CD4-positive, alpha-beta T cell treated with Interferon alpha-2 for 1 hour (primary cell): ENCODE measurements around the gene CDH7.

Source experiments
- DNase-seq, 2 donors: peaks; one replicate each; pipeline ENCODE4 v3.0.0-alpha.2; 2020 to 2022

CDH7 gene, protein sequence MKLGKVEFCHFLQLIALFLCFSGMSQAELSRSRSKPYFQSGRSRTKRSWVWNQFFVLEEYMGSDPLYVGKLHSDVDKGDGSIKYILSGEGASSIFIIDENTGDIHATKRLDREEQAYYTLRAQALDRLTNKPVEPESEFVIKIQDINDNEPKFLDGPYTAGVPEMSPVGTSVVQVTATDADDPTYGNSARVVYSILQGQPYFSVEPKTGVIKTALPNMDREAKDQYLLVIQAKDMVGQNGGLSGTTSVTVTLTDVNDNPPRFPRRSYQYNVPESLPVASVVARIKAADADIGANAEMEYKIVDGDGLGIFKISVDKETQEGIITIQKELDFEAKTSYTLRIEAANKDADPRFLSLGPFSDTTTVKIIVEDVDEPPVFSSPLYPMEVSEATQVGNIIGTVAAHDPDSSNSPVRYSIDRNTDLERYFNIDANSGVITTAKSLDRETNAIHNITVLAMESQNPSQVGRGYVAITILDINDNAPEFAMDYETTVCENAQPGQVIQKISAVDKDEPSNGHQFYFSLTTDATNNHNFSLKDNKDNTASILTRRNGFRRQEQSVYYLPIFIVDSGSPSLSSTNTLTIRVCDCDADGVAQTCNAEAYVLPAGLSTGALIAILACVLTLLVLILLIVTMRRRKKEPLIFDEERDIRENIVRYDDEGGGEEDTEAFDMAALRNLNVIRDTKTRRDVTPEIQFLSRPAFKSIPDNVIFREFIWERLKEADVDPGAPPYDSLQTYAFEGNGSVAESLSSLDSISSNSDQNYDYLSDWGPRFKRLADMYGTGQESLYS

GRCh38 chr18:65750389-65751154 is at the start of gene CDH7:
Gene CDH7, plus strand, starts transcription at chr18:65751012. Its CDS starts 11,831 bp downstream, at chr18:65762843.
- DNase-seq: no peak

- DNase-seq: no peak
Measured at GRCh38 chr18:65704046-65704445, 46.8 kb upstream of the CDH7 start.

- DNase-seq: no peak
Measured at GRCh38 chr18:65706646-65707045, 44.2 kb upstream of the CDH7 start.

GRCh38 chr18:65711493-65711892 is 39.3 kb upstream of the CDH7 start:
- no peak for DNase-seq

DNA sequence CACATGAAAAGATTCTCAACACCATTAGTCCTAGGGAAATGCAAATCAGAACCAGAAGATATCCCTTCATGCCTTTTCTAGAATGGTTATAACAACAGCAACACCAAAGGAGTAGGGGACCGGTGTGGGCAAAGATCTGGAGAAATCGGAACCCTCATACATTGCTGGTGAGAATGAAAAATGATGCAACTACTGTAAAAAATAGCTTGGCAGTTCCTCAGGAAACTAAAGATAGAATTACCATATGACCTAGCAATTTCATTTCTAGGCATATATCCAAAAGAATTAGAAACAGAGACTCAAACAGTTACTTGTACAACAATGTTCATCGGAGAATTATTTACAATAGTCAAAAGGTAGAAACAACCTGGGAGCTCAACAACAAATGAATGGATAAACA is 29.2 kb upstream of the CDH7 start:
- no peak for DNase-seq

DNA sequence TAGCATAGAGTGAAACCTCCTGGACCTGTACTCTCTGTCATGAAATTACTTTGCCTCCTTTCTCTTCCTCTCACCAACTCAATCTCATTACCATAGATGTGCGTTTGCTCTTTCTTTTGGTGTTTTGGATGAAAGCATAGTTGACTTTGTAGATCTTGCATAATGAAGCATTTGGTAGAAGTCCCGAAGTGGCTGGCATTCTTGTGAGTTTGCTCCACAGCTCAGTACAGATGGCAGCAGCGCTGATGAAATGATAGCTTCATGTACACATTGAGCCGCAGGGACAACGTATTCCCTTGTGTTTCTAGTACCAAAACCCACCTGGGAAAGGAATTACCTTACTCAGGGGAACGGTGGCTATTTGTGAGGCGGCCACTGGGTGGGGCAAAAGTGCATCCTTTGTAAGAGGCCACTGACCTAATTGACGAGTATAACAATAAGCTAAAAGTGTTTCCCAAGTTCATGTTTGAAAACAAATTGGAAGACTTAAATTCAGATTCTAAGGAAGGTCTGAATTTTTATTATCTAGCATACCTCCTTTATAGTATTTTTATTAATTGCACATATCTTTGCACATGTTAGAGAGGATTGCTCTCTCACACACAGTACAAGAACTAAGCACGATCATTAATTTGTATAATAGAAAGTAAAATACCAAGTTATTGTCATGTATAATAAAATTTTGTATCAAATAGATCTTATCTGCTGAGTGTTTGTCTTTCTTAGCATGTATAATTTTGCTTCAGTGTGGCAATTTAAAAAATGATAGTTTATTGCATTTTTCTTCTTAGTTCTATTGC is 25.4 kb upstream of the CDH7 start:
- no peak for DNase-seq

- DNase-seq: no peak
Measured at GRCh38 chr18:65735155-65735554, 15.7 kb upstream of the CDH7 start.

DNA sequence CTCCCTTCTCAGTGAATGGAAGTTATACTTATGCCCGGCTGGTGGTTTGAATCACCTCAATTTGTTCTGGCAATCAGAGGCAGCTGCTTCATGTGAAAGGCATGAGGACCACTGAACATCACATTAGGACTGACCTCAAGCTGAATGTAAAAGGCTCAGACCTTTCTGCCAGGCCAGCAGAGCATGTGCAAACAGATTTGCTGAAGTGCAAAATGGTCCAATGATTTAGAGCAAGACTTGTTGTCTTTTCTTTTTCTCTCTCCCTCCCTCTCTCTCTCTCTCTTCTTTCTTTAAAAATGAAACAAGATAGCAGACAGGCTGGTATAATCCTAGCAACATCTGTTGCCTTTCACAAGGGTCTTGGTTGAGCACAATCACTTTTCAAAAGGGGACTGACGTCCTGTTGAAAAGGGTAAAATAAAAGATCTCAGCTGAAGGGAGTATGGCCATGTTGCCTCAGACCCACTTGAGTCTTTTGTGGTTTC is 13.3 kb upstream of the CDH7 start:
- DNase-seq: no peak

GRCh38 chr18:65746936-65747335 is 3.9 kb upstream of the CDH7 start:
- no peak for DNase-seq

GRCh38 chr18:65748321-65748720 is 2.5 kb upstream of the CDH7 start:
- no peak for DNase-seq

DNA sequence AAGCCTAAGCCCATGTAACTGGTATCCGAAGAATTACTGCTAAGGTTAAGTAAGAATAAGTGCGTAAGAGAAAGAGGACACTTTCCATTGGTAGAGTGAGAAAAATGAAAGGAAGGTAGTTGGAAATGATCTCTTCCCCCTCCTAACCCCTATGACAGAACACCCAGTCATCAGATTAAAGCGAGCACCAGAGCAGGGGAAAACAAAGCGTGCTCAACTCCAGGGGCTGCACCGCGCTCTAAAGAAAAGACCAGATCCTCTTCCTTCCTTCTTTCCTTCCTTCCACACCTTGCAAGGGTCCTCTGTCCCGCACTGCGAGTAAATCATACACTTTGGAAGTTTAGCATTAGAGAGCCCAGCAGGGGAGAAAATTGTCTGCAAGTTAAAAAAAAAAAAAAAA is 971 bp upstream of the CDH7 start:
- DNase-seq: no peak

DNA sequence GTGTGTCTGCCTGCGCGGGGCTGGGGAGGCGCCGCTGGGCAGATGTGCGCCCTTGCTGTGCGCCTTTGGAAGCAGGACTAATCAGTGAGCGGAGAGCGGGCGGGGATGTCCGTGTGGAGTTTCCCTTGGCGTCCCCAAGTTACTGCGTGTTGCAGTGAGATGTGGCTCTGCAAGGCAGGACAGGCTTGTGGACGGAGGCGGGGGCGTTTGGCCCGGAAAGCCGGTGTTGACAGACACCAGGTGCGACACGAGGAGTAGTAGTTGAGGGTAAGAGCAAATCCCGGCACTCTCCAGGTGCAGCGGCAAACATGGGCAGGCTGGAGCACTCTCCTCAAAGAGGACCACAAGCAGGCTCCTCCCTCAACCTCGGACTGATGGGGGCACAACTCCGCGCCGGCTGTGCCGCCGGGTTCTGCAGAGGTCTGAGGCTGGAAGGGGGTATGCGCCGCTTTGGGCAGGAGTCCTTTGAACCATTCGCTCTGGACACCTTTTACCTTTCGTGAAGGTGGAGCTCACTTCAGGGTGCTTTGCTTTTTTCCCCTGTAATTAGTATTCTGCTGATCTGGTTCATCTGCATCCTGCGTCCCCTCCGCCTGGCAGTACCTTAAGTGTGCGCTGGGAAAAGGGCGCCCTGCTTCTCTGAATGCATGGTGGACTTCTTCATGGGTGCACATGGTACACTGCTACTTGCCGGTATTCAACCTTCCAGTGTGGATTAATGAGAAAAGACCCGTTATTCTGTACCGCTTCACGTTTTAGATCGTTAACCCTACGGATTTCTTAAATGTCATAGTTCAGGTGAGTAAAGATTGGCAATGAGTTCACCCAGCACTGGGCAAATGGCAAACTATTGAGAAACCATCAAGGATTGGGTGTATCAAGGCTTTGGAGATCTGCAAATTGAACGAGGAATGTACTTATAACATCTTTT is 608 bp downstream of the CDH7 start:
- DNase-seq: no peak

- DNase-seq: no peak
Measured at GRCh38 chr18:65752625-65753325, 2.0 kb downstream of the CDH7 start.

DNA sequence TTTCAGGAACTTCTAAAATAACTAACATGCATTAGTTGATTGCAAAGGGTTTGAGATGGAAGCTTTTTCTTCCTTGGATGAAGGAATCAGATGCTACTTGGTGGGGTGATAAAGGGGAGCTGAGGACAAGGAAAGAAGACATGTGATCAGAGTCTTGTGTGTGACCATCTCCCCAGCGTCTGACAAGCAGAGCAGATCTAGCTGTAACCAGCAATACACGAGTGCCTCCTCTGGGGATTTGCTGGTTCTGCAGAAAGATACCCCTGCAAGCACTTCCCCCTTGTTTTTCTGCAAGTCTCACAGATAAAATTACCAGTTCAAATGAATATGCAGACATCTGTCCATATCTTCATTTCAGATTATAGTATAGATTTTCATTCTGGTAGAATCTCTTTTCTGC is 2.7 kb downstream of the CDH7 start:
- no peak for DNase-seq

DNA sequence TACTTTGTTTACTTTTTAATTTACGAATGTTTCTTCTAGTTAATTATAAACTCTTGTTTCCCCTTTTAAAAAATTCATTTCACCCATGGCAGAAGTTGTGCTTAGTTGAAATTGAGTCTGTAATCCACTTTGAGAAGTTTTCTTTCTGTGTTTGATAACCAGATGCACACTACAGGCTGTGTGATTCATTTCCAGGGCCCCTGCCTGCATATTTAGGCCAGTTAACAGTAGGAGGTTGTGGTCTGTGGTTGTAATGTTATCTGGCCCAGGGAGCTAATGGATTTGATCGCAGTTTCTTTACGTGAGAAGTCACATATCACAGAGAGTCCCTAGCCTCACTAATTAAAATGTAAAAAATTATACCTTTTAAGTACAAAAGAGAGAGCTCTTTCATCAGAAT is 3.3 kb downstream of the CDH7 start:
- no peak for DNase-seq

DNA sequence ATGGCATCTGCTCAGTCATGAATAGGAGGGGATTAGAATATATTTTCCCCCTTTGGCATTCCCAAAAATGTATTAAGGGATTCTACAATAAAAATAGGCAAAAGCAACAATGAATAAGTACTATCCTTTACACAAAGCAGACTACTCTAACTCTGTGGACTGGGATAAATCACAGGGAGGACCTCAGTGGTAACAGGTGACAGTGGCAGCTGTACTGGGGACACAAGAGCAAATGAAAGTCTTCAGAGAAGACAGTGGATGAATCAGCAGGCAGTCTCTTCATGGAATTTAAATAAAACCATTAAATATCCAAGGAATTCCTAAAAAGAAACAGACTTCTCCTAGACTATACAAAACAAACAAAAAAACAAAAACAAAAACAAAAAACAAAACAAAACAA is 4.8 kb downstream of the CDH7 start:
- DNase-seq: no peak

DNA sequence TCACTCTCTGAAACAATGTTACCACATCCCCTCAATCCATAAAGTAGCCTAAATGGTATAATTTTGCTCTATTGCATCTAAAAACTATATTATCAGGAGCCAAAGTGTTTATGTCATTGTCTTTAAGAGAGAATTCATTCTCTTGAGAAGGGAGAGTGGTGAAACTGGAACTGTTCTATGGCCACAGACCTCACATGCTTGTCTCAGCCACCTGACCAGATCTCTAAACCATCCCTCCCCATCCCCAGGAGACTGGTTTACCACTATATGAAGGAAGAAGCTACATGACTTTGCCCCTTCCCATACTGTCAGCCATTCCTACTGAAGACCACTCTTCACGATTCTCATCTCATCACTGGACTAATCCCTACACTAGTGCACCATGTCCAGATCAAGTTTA is 9.6 kb downstream of the CDH7 start:
- no peak for DNase-seq

- DNase-seq: no peak
Measured at GRCh38 chr18:65761636-65762295, 11.0 kb downstream of the CDH7 start.

DNA sequence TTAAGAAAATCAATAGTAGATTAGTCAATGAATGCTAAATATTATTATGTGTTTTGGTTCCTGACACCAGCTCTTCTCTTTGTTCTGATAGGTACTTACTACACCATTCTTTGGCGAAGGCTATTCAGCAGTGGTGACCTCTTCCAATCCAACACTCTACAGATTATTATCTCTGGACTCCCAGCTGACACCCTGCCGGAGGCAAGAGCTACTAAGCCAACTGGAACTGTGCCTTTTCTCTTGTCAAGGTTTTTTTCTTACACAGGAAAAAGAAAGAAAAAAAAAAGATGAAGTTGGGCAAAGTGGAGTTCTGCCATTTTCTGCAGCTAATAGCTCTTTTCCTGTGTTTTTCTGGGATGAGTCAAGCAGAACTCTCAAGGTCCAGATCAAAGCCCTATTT is 11.7 kb downstream of the CDH7 start:
- no peak for DNase-seq

GRCh38 chr18:65767406-65767805 is 16.6 kb downstream of the CDH7 start:
- no peak for DNase-seq
